CD14-positive monocyte (primary cell): ENCODE measurements around the gene AREL1. TPM values are rescaled to one million over a fixed set of nuclear protein-coding genes. Genes with fewer than 3 reads are reported as not detected.

Source experiments
- DNase-seq, 3 donors: peaks; one replicate each; pipeline ENCODE4 v3.0.0-alpha.2; 2011 to 2022
- H2AFZ ChIP-seq: 2 replicates; pipeline ENCODE4 v1.6.0; 2012; ENCODE audit warnings: mild to moderate bottlenecking, low read depth, low read length, inconsistent platforms; ENCODE audit not compliant: insufficient read depth, poor library complexity, severe bottlenecking
- H3K27ac ChIP-seq, 2 donors: 1 replicate in 1 of 2; 2 replicates in 1 of 2; pipeline ENCODE4 v1.5.1; 2012 to 2013; ENCODE audit warnings: low read length in 2 of 2, control low read depth in 1 of 2, inconsistent platforms in 1 of 2, low read depth in 1 of 2, mild to moderate bottlenecking in 1 of 2
- H3K27me3 ChIP-seq, 2 donors: one replicate each; pipeline versions ENCODE4 v1.6.0 to v1.6.1; 2011 to 2013; ENCODE audit warnings: low read length in 2 of 2; ENCODE audit not compliant: control insufficient read depth in 2 of 2, insufficient read depth in 2 of 2
- H3K36me3 ChIP-seq, 2 donors: replicated peaks in 1 of 2; 1 replicate in 1 of 2; 2 replicates in 1 of 2; pipeline versions ENCODE4 v1.5.1 to v1.6.1; 2012 to 2013; ENCODE audit warnings: low read length in 2 of 2, control low read depth in 1 of 2, inconsistent platforms in 1 of 2, mild to moderate bottlenecking in 1 of 2; ENCODE audit not compliant: insufficient read depth in 2 of 2, control insufficient read depth in 1 of 2
- H3K4me1 ChIP-seq, 2 donors: 1 replicate in 1 of 2; 2 replicates in 1 of 2; pipeline versions ENCODE4 v1.5.1 to v1.6.1; 2012 to 2013; ENCODE audit warnings: low read length in 2 of 2, control low read depth in 1 of 2, inconsistent platforms in 1 of 2, mild to moderate bottlenecking in 1 of 2, moderate library complexity in 1 of 2; ENCODE audit not compliant: insufficient read depth in 2 of 2, control insufficient read depth in 1 of 2
- H3K4me2 ChIP-seq: replicated peaks from 2 replicates; pipeline ENCODE3; 2012; ENCODE audit warnings: low read length, moderate library complexity, mild to moderate bottlenecking; ENCODE audit not compliant: poor library complexity, severe bottlenecking; ENCODE audit errors: extremely low read depth
- H3K4me3 ChIP-seq, 3 experiments: fragments of 200-600 bp in 1 of 3; sonication (generic) in 1 of 3; replicated peaks in 1 of 3; 1 replicate in 2 of 3; 2 replicates in 1 of 3; pipeline ENCODE4 v1.5.1; 2011 to 2013; ENCODE audit warnings: low read length in 3 of 3, mild to moderate bottlenecking in 3 of 3, control low read depth in 2 of 3, low read depth in 2 of 3, inconsistent platforms in 1 of 3, moderate library complexity in 1 of 3
- H3K79me2 ChIP-seq: 2 replicates; pipeline ENCODE4 v1.6.0; 2012; ENCODE audit warnings: mild to moderate bottlenecking, control low read depth, inconsistent platforms, low read length, moderate library complexity; ENCODE audit not compliant: insufficient read depth
- H3K9ac ChIP-seq: 2 replicates; pipeline ENCODE4 v1.6.0; 2017; ENCODE audit warnings: low read length, mild to moderate bottlenecking; ENCODE audit not compliant: insufficient read depth, poor library complexity, severe bottlenecking
- H3K9me3 ChIP-seq, 2 donors: replicated peaks in 1 of 2; 1 replicate in 1 of 2; 2 replicates in 1 of 2; pipeline versions ENCODE4 v1.5.1 to v1.6.1; 2012 to 2013; ENCODE audit warnings: low read length in 2 of 2, control low read depth in 1 of 2; ENCODE audit not compliant: control insufficient read depth in 1 of 2, insufficient read depth in 1 of 2
- H4K20me1 ChIP-seq: 2 replicates; pipeline ENCODE4 v1.6.0; 2012; ENCODE audit warnings: mild to moderate bottlenecking, low read length, control low read depth, moderate library complexity; ENCODE audit not compliant: insufficient read depth
- H3K27ac Mint-ChIP-seq, 7 donors: one replicate each; pipeline ENCODE4 v1.8.0; 2020; ENCODE audit warnings: mild to moderate bottlenecking in 7 of 7, mixed read lengths in 7 of 7, moderate library complexity in 6 of 7, inconsistent platforms in 2 of 7
- H3K27me3 Mint-ChIP-seq, 3 donors: one replicate each; pipeline ENCODE4 v1.8.0; 2021 to 2022; ENCODE audit warnings: low read depth in 3 of 3, mild to moderate bottlenecking in 3 of 3, mixed read lengths in 3 of 3, moderate library complexity in 3 of 3, inconsistent platforms in 1 of 3
- H3K36me3 Mint-ChIP-seq, 2 donors: one replicate each; pipeline ENCODE4 v1.8.0; 2020; ENCODE audit warnings: mixed read lengths in 2 of 2, inconsistent platforms in 1 of 2, mild to moderate bottlenecking in 1 of 2
- H3K4me1 Mint-ChIP-seq: one replicate; pipeline ENCODE4 v1.8.0; 2020; ENCODE audit warnings: mild to moderate bottlenecking, mixed read lengths
- H3K4me3 Mint-ChIP-seq, 2 donors: one replicate each; pipeline ENCODE4 v1.8.0; 2020; ENCODE audit warnings: mild to moderate bottlenecking in 2 of 2, mixed read lengths in 2 of 2, moderate library complexity in 1 of 2
- H3K9me3 Mint-ChIP-seq, 7 donors: one replicate each; pipeline ENCODE4 v1.8.0; 2020 to 2022; ENCODE audit warnings: mixed read lengths in 7 of 7, mild to moderate bottlenecking in 6 of 7, moderate library complexity in 6 of 7, inconsistent platforms in 2 of 7
- CTCF ChIP-seq: fragments of 200-600 bp; IDR thresholded peaks from one replicate; pipeline ENCODE4 v1.8.0; 2022; ENCODE audit warnings: antibody characterized with exemption, mild to moderate bottlenecking
- WGBS: methylation state at CpG from one replicate; pipeline ENCODE4 v1.1.5; 2013; ENCODE audit warnings: missing lambda C conversion rate; ENCODE audit not compliant: insufficient coverage; 5-methylcytosine and 5-hydroxymethylcytosine counted together
- intact Hi-C, 2 donors: fragments of 100-400 bp; cut with micrococcal nuclease; formaldehyde crosslinking; loops; one replicate each; pipeline versions ENCODE4 v1.15.0 to v1.15.1; 2023
- polyA plus RNA-seq, 3 donors: library from polyadenylated mRNA; depleted of rRNA in 1 of 3; unstranded in 2 of 3; stranded (reverse) in 1 of 3; fragments of 300-500 nt in 2 of 3; fragments of >200 nt in 1 of 3; fragmentation: Illumina TruSeq in 2 of 3; gene quantifications; 1 replicate in 2 of 3; 2 replicates in 1 of 3; pipeline ENCODE4 v1.2.3, GENCODE V29; 2012 to 2021

AREL1 gene
- polyA plus RNA-seq, 3 donors, result 12.5 to 23.3 (median 20.0) TPM

GRCh38 chr14:74612350-74613021 is 100.4 kb downstream of the AREL1 start:
- Histone ChIP-seq H3K9ac (peak overlapping the region; percentile 36), H4K20me1 (no peaks in the 10 kb centered on the region), H3K27me3 (peaks cover 10 to 29% of the 10 kb centered on the region in 2 donors), H3K4me1 (peaks cover 47 to 59% of the 10 kb centered on the region in 2 donors), H3K36me3 (no peaks in the 10 kb centered on the region), H3K27ac (no peak overlapping the region), H2AFZ (peak overlapping the region; percentile 96), H3K4me3 (peak overlapping the region; percentile 49 to 89 (median 68)), H3K4me2 (peak overlapping the region; percentile 100), H3K9me3 (no peaks in the 10 kb centered on the region), H3K79me2 (no peaks in the 10 kb centered on the region)
- H3K4me1 Mint-ChIP-seq, result peaks cover 48% of the 10 kb centered on the region
- H3K27me3 Mint-ChIP-seq, result peaks cover 29 to 48% (median 42%) of the 10 kb centered on the region in 3 donors
- H3K27ac Mint-ChIP-seq, result no peak overlapping the region
- H3K4me3 Mint-ChIP-seq, result peak overlapping the region; percentile 82 to 90
- 6% methylated on average over 52 of the region's 69 CpGs for WGBS
- peaks cover 0 to 10% (median 0%) of the 10 kb centered on the region in 7 donors for H3K9me3 Mint-ChIP-seq
- DNase-seq, result peak; percentile 67 to 82 (median 81)
- peak; percentile 75 for TF ChIP-seq CTCF
- H3K36me3 Mint-ChIP-seq, result peaks cover 11 to 14% of the 10 kb centered on the region in 2 donors
- intact Hi-C loops, result loop anchor here in 1 of 2 donors (5.0 kb wide), 1 partner anchor 100 kb away; the partner anchor contains the start of genes AREL1 and FCF1

GRCh38 chr14:74611650-74612349 is 101.1 kb downstream of the AREL1 start, which contains the start of gene LTBP2:
LTBP2 (minus strand) TSS chr14:74612237; CDS start chr14:74611944, 293 bp downstream.
- no peak for TF ChIP-seq CTCF
- H3K4me1 Mint-ChIP-seq, result peaks cover 41% of the 10 kb centered on the region
- H2AFZ ChIP-seq, result peak within 1 kb of the TSS; percentile 96
- H3K4me2 ChIP-seq, result peak within 1 kb of the TSS; percentile 100
- no peak for DNase-seq
- H3K4me1 ChIP-seq, result peaks cover 40 to 52% of the 10 kb centered on the region in 2 donors
- H3K27ac ChIP-seq, result no peak within 1 kb of the TSS
- WGBS, result 1% methylated on average over 69 of the region's 70 CpGs
- intact Hi-C loops, result loop anchor here in 1 of 2 donors (5.0 kb wide), 1 partner anchor 101 kb away; the partner anchor contains the start of genes AREL1 and FCF1
- H4K20me1 ChIP-seq, result no peaks in the 10 kb centered on the region
- no peaks in the 10 kb centered on the region for H3K36me3 ChIP-seq
- peaks cover 10 to 29% of the 10 kb centered on the region in 2 donors for H3K27me3 ChIP-seq
- peaks cover 29 to 48% (median 42%) of the 10 kb centered on the region in 3 donors for H3K27me3 Mint-ChIP-seq
- H3K9me3 Mint-ChIP-seq, result peaks cover 0 to 9% (median 0%) of the 10 kb centered on the region in 7 donors
- H3K27ac Mint-ChIP-seq, result no peak within 1 kb of the TSS
- peak within 1 kb of the TSS; percentile 36 for H3K9ac ChIP-seq
- H3K4me3 ChIP-seq, result peak within 1 kb of the TSS; percentile 49 to 89 (median 68)
- H3K9me3 ChIP-seq, result no peaks in the 10 kb centered on the region
- peak within 1 kb of the TSS; percentile 82 to 90 for H3K4me3 Mint-ChIP-seq
- no peaks in the 10 kb centered on the region for H3K79me2 ChIP-seq
- H3K36me3 Mint-ChIP-seq, result peaks cover 11 to 14% of the 10 kb centered on the region in 2 donors
